GM20000 (cell line): ENCODE data around the gene DPP4.

ENCODE experiments used
- DNase-seq: peaks from one replicate; pipeline ENCODE4 v3.0.0; 2012; ENCODE audit warnings: low spot score
- TF ChIP-seq, protein P1 (sequence below): IDR thresholded peaks from 2 replicates; pipeline ENCODE4 v1.5.1; 2012; ENCODE audit warnings: mild to moderate bottlenecking, control low read depth; ENCODE audit errors: extremely low read depth, missing control alignments

DPP4 gene

GRCh38 chr2:162113088-162113775 is 39.2 kb upstream of the DPP4 start:
- TF ChIP-seq, protein P1, sequence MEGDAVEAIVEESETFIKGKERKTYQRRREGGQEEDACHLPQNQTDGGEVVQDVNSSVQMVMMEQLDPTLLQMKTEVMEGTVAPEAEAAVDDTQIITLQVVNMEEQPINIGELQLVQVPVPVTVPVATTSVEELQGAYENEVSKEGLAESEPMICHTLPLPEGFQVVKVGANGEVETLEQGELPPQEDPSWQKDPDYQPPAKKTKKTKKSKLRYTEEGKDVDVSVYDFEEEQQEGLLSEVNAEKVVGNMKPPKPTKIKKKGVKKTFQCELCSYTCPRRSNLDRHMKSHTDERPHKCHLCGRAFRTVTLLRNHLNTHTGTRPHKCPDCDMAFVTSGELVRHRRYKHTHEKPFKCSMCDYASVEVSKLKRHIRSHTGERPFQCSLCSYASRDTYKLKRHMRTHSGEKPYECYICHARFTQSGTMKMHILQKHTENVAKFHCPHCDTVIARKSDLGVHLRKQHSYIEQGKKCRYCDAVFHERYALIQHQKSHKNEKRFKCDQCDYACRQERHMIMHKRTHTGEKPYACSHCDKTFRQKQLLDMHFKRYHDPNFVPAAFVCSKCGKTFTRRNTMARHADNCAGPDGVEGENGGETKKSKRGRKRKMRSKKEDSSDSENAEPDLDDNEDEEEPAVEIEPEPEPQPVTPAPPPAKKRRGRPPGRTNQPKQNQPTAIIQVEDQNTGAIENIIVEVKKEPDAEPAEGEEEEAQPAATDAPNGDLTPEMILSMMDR, result no peak
- no peak for DNase-seq

GRCh38 chr2:162111958-162112850 is 38.2 kb upstream of the DPP4 start:
- DNase-seq, result no peak
- TF ChIP-seq, protein P1, result no peak

GRCh38 chr2:162107361-162107901 is 33.4 kb upstream of the DPP4 start:
- DNase-seq, result no peak
- TF ChIP-seq, protein P1, result no peak

- TF ChIP-seq, protein P1, result no peak
- no peak for DNase-seq
Measured at GRCh38 chr2:162106746-162107145, 32.7 kb upstream of the DPP4 start.

DNA sequence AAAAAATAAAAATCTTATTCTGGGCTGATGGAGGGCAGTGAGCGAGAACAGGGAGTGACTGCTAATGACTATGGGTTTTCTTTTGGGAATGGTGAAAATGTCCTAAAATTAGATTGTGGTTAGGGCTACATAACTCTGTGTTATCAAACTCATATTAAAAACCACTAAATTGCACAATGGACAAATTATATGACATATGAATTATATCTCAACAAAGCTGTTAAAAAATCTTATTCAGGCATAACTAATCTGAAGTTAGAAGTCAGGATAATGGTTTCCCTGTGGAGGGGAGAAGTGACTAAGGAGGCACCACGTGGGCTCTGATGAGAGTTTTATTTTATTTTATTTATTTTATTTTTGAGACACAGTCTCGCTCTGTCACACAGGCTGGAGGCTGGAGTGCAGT is 32.1 kb upstream of the DPP4 start:
- TF ChIP-seq, protein P1, result no peak

GRCh38 chr2:162103443-162104009 is 29.5 kb upstream of the DPP4 start:
- TF ChIP-seq, protein P1, result no peak
- no peak for DNase-seq

More for the DNA sequence above, 32.1 kb upstream of the DPP4 start:
- no peak for DNase-seq
